Keratinocyte (primary cell): ENCODE data around the gene CIB4. TPM values are rescaled to one million over a fixed set of nuclear protein-coding genes. Genes with fewer than 3 reads are reported as not detected.

Experiments used
- DNase-seq: peaks from one replicate; pipeline ENCODE4 v3.0.0-alpha.2; 2011; ENCODE audit warnings: low read depth, missing footprints, low spot score
- FAIRE-seq: peaks from 2 replicates; lab custom pipeline; 2011; peaks lifted over from hg19 to GRCh38; lab: Jason Lieb, UNC
- H2AFZ ChIP-seq: 2 replicates; pipeline ENCODE4 v1.6.0; 2012; ENCODE audit warnings: low read length, control low read depth, inconsistent platforms; ENCODE audit not compliant: control insufficient read depth
- H3K27ac ChIP-seq: 2 replicates; pipeline ENCODE4 v1.5.1; 2011; ENCODE audit warnings: low read length; ENCODE audit not compliant: control insufficient read depth, insufficient read depth
- H3K27me3 ChIP-seq: 3 replicates; pipeline ENCODE4 v1.6.0; 2011; ENCODE audit warnings: low read length; ENCODE audit not compliant: control insufficient read depth, insufficient read depth; ENCODE audit errors: extremely low read depth
- H3K36me3 ChIP-seq, 2 experiments: 2 replicates in 1 of 2; 3 replicates in 1 of 2; pipeline ENCODE4 v1.5.1; 2011; ENCODE audit warnings: low read length in 2 of 2, mild to moderate bottlenecking in 1 of 2; ENCODE audit not compliant: control insufficient read depth in 2 of 2, insufficient read depth in 2 of 2; ENCODE audit errors: extremely low read depth in 1 of 2
- H3K4me1 ChIP-seq: 3 replicates; pipeline ENCODE4 v1.5.1; 2011; ENCODE audit warnings: low read length; ENCODE audit not compliant: control insufficient read depth, insufficient read depth; ENCODE audit errors: extremely low read depth
- H3K4me2 ChIP-seq: 3 replicates; pipeline ENCODE4 v1.6.0; 2011; ENCODE audit warnings: low read depth, low read length; ENCODE audit not compliant: control insufficient read depth, insufficient read depth; ENCODE audit errors: extremely low read depth
- H3K4me3 ChIP-seq, 3 experiments: fragments of 200-600 bp in 1 of 3; sonication (generic) in 1 of 3; 2 replicates in 2 of 3; 3 replicates in 1 of 3; pipeline ENCODE4 v1.5.1; 2011 to 2016; ENCODE audit warnings: low read length in 3 of 3, mild to moderate bottlenecking in 3 of 3, control low read depth in 2 of 3, inconsistent platforms in 1 of 3, low read depth in 1 of 3, mixed read lengths in 1 of 3, mixed run types in 1 of 3, moderate library complexity in 1 of 3; ENCODE audit not compliant: control insufficient read depth in 2 of 3, insufficient read depth in 2 of 3; ENCODE audit errors: extremely low read depth in 1 of 3
- H3K79me2 ChIP-seq: 2 replicates; pipeline ENCODE4 v1.6.0; 2012; ENCODE audit warnings: low read length; ENCODE audit not compliant: control insufficient read depth, insufficient read depth
- H3K9ac ChIP-seq: 3 replicates; pipeline ENCODE4 v1.6.0; 2011; ENCODE audit warnings: low read length; ENCODE audit not compliant: control insufficient read depth, insufficient read depth; ENCODE audit errors: extremely low read depth
- H3K9me1 ChIP-seq: 3 replicates; pipeline ENCODE4 v1.6.0; 2011; ENCODE audit warnings: low read length; ENCODE audit not compliant: control insufficient read depth, insufficient read depth; ENCODE audit errors: extremely low read depth
- H3K9me3 ChIP-seq: 2 replicates; pipeline ENCODE4 v1.5.1; 2012; ENCODE audit warnings: low read depth, low read length; ENCODE audit not compliant: control insufficient read depth
- H4K20me1 ChIP-seq: 3 replicates; pipeline ENCODE4 v1.6.0; 2011; ENCODE audit warnings: low read length; ENCODE audit not compliant: control insufficient read depth, insufficient read depth; ENCODE audit errors: extremely low read depth
- EZH2 ChIP-seq: IDR thresholded peaks from one replicate; pipeline ENCODE4 v1.6.1; 2012; ENCODE audit warnings: inconsistent platforms, mild to moderate bottlenecking, low read length, moderate library complexity
- dilution Hi-C: fragments of 300-500 bp; cut with MboI; formaldehyde crosslinking; loops from one replicate; pipeline ENCODE4 v1.7.0; 2020; ENCODE audit warnings: low sequenced_read_pairs; ENCODE audit not compliant: extremely low pct_ligation_motif_present
- polyA plus RNA-seq, 5 experiments: library from polyadenylated mRNA; depleted of rRNA in 3 of 5; stranded (reverse) in 3 of 5; stranded (forward) in 1 of 5; unstranded in 1 of 5; fragments of >200 nt; gene quantifications; 1 replicate in 1 of 5; 2 replicates in 3 of 5; 3 replicates in 1 of 5; pipeline versions ENCODE4 v1.2.1 to v1.2.3, GENCODE V29; 2011 to 2012; ENCODE audit warnings: missing spikeins in 2 of 5, low read depth in 1 of 5, low replicate concordance in 1 of 5
- TF ChIP-seq, protein P1 (sequence below), 3 experiments: IDR thresholded peaks in 1 of 3; conservative IDR thresholded peaks in 1 of 3; optimal IDR thresholded peaks in 1 of 3; 2 replicates in 2 of 3; 3 replicates in 1 of 3; pipeline versions ENCODE3 to v1.5.1; 2011; ENCODE audit warnings: low read length in 3 of 3, mild to moderate bottlenecking in 3 of 3, moderate library complexity in 2 of 3, control low read depth in 1 of 3, inconsistent platforms in 1 of 3; ENCODE audit not compliant: insufficient read depth in 2 of 3; ENCODE audit errors: extremely low read depth in 1 of 3

The CIB4 gene
- polyA plus RNA-seq, 1 donor (not counting 4 experiments of a cell fraction or from before 2014, with no cell fraction given), result not detected

DNA sequence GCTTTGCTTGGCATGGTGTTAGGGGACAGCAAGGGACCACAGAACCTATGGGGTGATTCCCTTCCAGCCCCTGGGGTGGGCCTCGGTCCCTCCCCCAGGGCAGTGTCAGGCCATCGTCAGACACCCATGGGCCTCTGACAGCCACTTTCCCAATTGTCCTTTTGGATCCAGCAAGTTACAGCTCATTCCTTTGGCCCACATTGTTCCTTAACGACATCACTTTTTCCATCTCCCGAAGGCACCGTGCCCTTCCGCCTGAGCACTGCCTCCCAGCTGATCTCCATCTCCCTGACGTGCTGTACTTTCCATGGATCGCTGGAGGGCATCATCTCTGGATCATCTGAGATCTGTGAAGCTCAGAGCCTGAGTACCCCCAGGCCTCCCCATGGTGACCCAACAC, 41.0 kb upstream of the CIB4 start:
- Histone ChIP-seq H3K9me1 (no peaks in the 10 kb centered on the region), H3K27ac (no peak overlapping the region), H3K9ac (no peak overlapping the region), H3K36me3 (no peaks in the 10 kb centered on the region), H2AFZ (no peak overlapping the region), H3K4me1 (no peaks in the 10 kb centered on the region), H3K9me3 (no peaks in the 10 kb centered on the region), H3K79me2 (no peaks in the 10 kb centered on the region), H4K20me1 (no peaks in the 10 kb centered on the region), H3K4me2 (no peak overlapping the region), H3K4me3 (no peak overlapping the region), H3K27me3 (peaks cover 47% of the 10 kb centered on the region)
- DNase-seq (no peak), FAIRE-seq (no peak)
- TF ChIP-seq EZH2, result no peak
- TF ChIP-seq, protein P1, sequence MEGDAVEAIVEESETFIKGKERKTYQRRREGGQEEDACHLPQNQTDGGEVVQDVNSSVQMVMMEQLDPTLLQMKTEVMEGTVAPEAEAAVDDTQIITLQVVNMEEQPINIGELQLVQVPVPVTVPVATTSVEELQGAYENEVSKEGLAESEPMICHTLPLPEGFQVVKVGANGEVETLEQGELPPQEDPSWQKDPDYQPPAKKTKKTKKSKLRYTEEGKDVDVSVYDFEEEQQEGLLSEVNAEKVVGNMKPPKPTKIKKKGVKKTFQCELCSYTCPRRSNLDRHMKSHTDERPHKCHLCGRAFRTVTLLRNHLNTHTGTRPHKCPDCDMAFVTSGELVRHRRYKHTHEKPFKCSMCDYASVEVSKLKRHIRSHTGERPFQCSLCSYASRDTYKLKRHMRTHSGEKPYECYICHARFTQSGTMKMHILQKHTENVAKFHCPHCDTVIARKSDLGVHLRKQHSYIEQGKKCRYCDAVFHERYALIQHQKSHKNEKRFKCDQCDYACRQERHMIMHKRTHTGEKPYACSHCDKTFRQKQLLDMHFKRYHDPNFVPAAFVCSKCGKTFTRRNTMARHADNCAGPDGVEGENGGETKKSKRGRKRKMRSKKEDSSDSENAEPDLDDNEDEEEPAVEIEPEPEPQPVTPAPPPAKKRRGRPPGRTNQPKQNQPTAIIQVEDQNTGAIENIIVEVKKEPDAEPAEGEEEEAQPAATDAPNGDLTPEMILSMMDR (optimal IDR thresholded peaks at IDR 0.05 in 1 of 3, IDR thresholded peaks at IDR 0.05 in 1 of 3, conservative IDR thresholded peaks at IDR 0.05 in 1 of 3; ENCODE audit: extremely low read depth in 1 of 3, insufficient read depth in 2 of 3, low read length in 3 of 3), result no peak
- dilution Hi-C loops, result no loop called here

DNA sequence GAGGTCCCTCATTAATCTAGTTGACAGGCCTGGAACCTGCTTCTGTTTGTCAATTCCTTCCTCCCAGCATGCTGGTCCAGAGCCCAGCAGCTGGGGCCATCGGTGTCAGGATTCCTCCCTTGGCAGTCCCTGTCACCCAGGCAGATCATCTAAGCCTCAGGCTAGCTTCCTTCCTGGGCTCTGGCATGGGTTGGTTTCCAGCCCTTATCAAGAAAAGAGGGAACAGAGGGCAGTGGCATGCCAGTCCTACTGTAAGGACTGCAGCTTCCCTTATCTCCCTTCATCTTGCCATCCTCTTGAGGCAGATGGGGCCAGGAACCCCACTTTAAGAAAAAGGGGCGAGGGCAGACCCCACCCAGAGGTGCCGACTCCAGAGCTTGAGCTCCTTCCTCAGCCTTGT, 40.5 kb upstream of the CIB4 start:
- Histone ChIP-seq H4K20me1 (no peaks in the 10 kb centered on the region), H3K79me2 (no peaks in the 10 kb centered on the region), H2AFZ (no peak overlapping the region), H3K4me3 (no peak overlapping the region), H3K9me3 (no peaks in the 10 kb centered on the region), H3K9ac (no peak overlapping the region), H3K36me3 (no peaks in the 10 kb centered on the region), H3K4me2 (no peak overlapping the region), H3K27me3 (peaks cover 42% of the 10 kb centered on the region), H3K9me1 (no peaks in the 10 kb centered on the region), H3K4me1 (no peaks in the 10 kb centered on the region), H3K27ac (no peak overlapping the region)
- dilution Hi-C loops, result no loop called here
- no peak for DNase-seq
- no peak for FAIRE-seq
- no peak for TF ChIP-seq EZH2
- TF ChIP-seq, protein P1 (optimal IDR thresholded peaks at IDR 0.05 in 1 of 3, IDR thresholded peaks at IDR 0.05 in 1 of 3, conservative IDR thresholded peaks at IDR 0.05 in 1 of 3; ENCODE audit: extremely low read depth in 1 of 3, insufficient read depth in 2 of 3, low read length in 3 of 3), result no peak
